ENCODE measurements around the gene ISY1.
A peak's percentile ranks its signal among the peaks of the same experiment; 100 is the strongest.
"Not testable (repeated sequence)": the region's sequence is repeated elsewhere in the genome, so short reads cannot be mapped to it uniquely, and the experiment has no call there.

Gene ISY1

GRCh38 chr3:129119365-129120100 lies 41.3 kb downstream of the ISY1 start:
- DNase-seq: peak; percentile 40

GRCh38 chr3:129118745-129119144 lies 42.1 kb downstream of the ISY1 start:
- DNase-seq: peak; percentile 65

GRCh38 chr3:129117134-129117533 lies 43.7 kb downstream of the ISY1 start:
- DNase-seq: no peak

GRCh38 chr3:129116482-129116946 lies 44.3 kb downstream of the ISY1 start:
- peak; percentile 27 for DNase-seq

- DNase-seq: no peak
Measured at GRCh38 chr3:129114455-129114854, 46.4 kb downstream of the ISY1 start.

GRCh38 chr3:129112308-129113052 lies 48.4 kb downstream of the ISY1 start:
- DNase-seq: peak; percentile 65

GRCh38 chr3:129111076-129111780 lies 49.6 kb downstream of the ISY1 start:
- not testable (repeated sequence) for DNase-seq

GRCh38 chr3:129107793-129108192 lies 53.1 kb downstream of the ISY1 start:
- no peak for DNase-seq

- no peak for DNase-seq
Measured at GRCh38 chr3:129106866-129107565, 53.8 kb downstream of the ISY1 start.

- DNase-seq: no peak
Measured at GRCh38 chr3:129106320-129106719, 54.5 kb downstream of the ISY1 start.

- DNase-seq: no peak
Measured at GRCh38 chr3:129105862-129106261, 55.0 kb downstream of the ISY1 start.

GRCh38 chr3:129104498-129105079 lies 56.3 kb downstream of the ISY1 start:
- DNase-seq: no peak

- DNase-seq: no peak
Measured at GRCh38 chr3:129104051-129104450, 56.8 kb downstream of the ISY1 start.

- no peak for DNase-seq
Measured at GRCh38 chr3:129103296-129103695, 57.6 kb downstream of the ISY1 start.

GRCh38 chr3:129101370-129102138 lies 59.3 kb downstream of the ISY1 start:
- no peak for DNase-seq

- DNase-seq: no peak
Measured at GRCh38 chr3:129100274-129100673, 60.6 kb downstream of the ISY1 start.

- DNase-seq: no peak
Measured at GRCh38 chr3:129095285-129095684, 65.6 kb downstream of the ISY1 start.

- DNase-seq: not testable (repeated sequence)
Measured at GRCh38 chr3:129088312-129088711, 72.6 kb downstream of the ISY1 start.

GRCh38 chr3:129087904-129088303 lies 73.0 kb downstream of the ISY1 start:
- not testable (repeated sequence) for DNase-seq

- no peak for DNase-seq
Measured at GRCh38 chr3:129087138-129087702, 73.6 kb downstream of the ISY1 start.

GRCh38 chr3:129085818-129086217 lies 75.0 kb downstream of the ISY1 start:
- no peak for DNase-seq

Measured in activated CD4-positive, alpha-beta T cell treated with anti-CD3 and anti-CD28 coated beads, Interleukin-2, Interleukin-6, amounts not matched to agents 100 ng/mL and 50 ng/mL, durations not matched to agents 16 hours and 8 hours (primary cell).